ENCODE measurements around the gene PTPRS.
A peak's percentile ranks its signal among the peaks of the same experiment; 100 is the strongest.

The PTPRS gene

DNA sequence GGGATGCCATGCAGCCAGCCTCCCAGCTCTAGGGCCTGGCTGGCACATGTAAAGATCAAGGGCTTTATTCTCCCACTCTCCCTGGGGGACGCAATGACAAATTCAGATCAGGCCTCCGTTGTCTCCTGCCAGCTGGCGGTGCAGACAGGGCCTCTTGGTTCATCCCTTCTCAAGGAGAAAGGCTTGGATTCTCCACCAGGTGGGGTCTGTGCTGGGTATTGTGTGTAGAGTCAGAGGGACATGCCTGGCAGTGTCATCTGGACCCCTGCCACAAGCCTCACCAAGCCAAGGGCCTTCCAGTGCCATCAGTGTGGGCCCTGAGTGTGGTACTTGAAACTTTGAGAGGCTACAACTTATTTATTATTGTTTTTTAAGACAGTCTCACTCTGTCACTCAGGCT is 8.4 kb upstream of the PTPRS start:
- no peak for DNase-seq (ENCODE audit: low spot score)
- CTCF ChIA-PET: interaction anchor here (0.6 kb wide), 2 partner anchors 22 to 158 kb away, joined by 3 to 4 read pairs; no protein-coding TSS in a partner anchor
- H3K27ac ChIP-seq: no peak overlapping the region
- POLR2A ChIA-PET (ENCODE audit: low non-redundant PET): interaction anchor here (0.6 kb wide), 1 partner anchor 155 kb away, joined by 4 read pairs; no protein-coding TSS in a partner anchor
- TF ChIP-seq, protein P1, sequence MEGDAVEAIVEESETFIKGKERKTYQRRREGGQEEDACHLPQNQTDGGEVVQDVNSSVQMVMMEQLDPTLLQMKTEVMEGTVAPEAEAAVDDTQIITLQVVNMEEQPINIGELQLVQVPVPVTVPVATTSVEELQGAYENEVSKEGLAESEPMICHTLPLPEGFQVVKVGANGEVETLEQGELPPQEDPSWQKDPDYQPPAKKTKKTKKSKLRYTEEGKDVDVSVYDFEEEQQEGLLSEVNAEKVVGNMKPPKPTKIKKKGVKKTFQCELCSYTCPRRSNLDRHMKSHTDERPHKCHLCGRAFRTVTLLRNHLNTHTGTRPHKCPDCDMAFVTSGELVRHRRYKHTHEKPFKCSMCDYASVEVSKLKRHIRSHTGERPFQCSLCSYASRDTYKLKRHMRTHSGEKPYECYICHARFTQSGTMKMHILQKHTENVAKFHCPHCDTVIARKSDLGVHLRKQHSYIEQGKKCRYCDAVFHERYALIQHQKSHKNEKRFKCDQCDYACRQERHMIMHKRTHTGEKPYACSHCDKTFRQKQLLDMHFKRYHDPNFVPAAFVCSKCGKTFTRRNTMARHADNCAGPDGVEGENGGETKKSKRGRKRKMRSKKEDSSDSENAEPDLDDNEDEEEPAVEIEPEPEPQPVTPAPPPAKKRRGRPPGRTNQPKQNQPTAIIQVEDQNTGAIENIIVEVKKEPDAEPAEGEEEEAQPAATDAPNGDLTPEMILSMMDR (conservative IDR thresholded peaks at IDR 0.05; ENCODE audit: low read depth): no peak

DNA sequence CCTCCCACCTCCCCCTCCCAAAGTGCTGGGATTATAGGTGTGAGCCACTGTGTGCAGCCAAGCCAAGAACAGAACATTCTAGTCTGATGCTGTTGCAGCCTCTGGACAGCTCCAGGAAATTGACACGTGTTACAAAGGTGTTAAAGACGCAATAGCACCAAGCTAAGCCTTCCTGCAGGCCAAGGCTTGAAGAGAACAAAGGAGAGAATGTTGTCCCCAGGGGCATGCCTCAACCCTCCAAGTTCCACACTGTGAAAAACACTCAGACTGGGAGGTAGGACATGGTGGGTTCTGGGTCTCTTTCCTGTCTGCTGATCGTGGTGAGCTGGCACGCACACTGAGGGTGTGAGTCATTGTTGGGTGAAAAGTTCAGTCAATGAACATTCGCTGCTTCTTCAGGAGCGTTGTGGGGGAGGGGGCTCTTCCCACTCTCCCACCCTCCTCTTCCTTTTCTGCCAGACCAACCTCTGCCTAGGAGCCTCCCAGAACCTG is 5.3 kb upstream of the PTPRS start:
- H3K27ac ChIP-seq: no peak overlapping the region
- peak; percentile 36 for DNase-seq (ENCODE audit: low spot score)
- CTCF ChIA-PET: interaction anchor here (1.0 kb wide), 1 partner anchor 297 kb away, joined by 5 read pairs; no protein-coding TSS in a partner anchor
- TF ChIP-seq, protein P1 (conservative IDR thresholded peaks at IDR 0.05; ENCODE audit: low read depth): no peak
- POLR2A ChIA-PET (ENCODE audit: low non-redundant PET): no interaction called here

DNA sequence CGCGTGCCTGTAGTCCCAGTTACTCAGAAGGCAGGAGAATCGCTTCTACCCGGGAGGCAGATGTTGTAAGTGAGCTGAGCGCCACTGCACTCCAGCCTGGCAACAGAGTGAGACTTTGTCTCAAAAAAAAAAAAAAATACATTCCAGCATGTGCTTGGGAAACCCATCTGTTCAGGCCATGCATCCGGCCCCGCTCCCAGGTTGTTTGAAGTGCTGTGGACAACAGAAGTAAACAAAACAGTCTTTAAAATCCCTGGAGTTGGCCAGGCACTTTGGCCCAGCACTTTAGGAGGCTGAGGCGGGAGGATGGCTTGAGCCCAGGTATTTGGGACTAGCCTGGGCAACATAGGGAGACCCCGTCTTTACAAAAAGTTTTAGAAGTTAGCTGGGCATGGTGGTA is 3.2 kb upstream of the PTPRS start:
- H3K27ac ChIP-seq: no peak overlapping the region
- ChIA-PET CTCF (interaction anchor here (0.6 kb wide), 1 partner anchor 767 kb away, joined by 4 read pairs; no protein-coding TSS in a partner anchor), POLR2A (ENCODE audit: low non-redundant PET) (no interaction called here)
- DNase-seq (ENCODE audit: low spot score): no peak
- TF ChIP-seq, protein P1 (conservative IDR thresholded peaks at IDR 0.05; ENCODE audit: low read depth): no peak

DNA sequence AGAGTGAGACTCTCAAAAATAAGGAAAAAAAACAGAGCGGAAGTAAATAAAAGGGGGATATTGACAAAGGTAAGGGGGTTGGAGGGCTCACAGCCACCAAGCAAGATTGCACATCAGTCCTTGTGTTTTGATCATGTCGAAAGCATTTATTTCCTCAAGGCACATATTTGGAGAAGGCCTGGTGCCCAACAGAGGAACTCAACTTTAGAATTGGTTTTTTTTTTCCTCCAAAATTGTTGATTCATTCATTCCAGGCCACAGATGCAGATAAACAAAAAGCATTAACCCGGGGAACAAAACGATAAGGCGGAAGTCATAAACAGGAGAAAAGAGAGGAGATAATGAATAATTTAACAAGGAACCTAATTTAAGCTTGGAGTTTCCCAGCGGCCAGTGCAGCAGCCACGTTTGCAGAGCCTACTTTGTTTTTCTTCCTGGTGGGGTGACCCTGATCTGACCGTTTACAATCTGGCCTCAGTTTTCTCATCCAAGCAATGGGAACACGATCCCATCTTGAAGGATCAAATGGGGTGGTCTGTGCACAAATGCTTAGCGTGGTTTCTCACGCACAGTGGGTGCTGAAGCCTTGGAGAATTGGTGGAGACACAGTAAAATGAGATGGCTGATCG is 2.1 kb upstream of the PTPRS start:
- ChIA-PET CTCF (interaction anchor here (0.6 kb wide), 1 partner anchor 295 kb away, joined by 3 read pairs; no protein-coding TSS in a partner anchor), POLR2A (ENCODE audit: low non-redundant PET) (interaction anchor here (0.6 kb wide), 1 partner anchor 194 kb away, joined by 4 read pairs; no protein-coding TSS in a partner anchor)
- TF ChIP-seq, protein P1 (conservative IDR thresholded peaks at IDR 0.05; ENCODE audit: low read depth): no peak
- H3K27ac ChIP-seq: no peak overlapping the region
- no peak for DNase-seq (ENCODE audit: low spot score)

DNA sequence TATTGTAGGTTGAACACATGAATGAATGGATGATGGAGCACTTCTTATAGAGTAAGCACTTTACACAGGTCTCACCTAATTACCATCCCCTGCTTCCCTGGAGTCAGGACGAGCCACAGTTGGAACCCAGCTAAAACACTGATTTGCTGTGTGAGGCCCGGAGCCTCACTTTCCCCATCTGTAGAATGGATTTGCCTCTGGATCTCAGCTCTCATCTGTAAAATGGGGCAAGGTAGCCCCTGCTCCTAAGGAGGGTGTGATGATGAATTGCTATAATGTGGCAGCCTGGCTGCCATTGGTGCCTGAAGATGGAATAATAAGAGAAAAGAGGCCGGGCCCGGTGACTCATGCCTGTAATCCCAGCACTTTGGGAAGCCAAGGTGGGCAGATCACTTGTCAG is 1.4 kb upstream of the PTPRS start:
- TF ChIP-seq, protein P1 (conservative IDR thresholded peaks at IDR 0.05; ENCODE audit: low read depth): no peak
- CTCF ChIA-PET: interaction anchor here (0.5 to 0.6 kb wide), 2 partner anchors 294 to 532 kb away, joined by 3 read pairs; no protein-coding TSS in a partner anchor
- POLR2A ChIA-PET (ENCODE audit: low non-redundant PET): no interaction called here

DNA sequence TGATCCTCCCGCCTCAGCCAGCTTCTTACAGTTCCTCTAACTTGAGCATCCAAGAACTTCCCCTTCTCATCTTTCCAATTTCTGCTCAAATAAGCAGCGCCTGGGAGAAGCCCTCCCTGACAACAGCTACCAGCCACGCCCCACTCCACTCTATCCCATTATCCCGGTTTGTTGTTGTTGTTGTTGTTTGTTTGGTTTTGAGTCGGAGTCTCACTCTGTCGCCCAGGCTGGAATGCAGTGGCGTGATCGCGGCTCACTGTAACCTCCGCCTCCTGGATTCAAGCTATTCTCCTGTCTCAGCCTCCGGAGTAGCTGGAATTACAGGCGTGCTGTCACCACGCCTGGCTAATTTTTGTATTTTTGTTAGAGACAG is 822 bp upstream of the PTPRS start:
- no peak overlapping the region for H3K27ac ChIP-seq
- ChIA-PET POLR2A (ENCODE audit: low non-redundant PET) (no interaction called here), CTCF (interaction anchor here (0.5 to 0.8 kb wide), 2 partner anchors 294 to 532 kb away, joined by 3 read pairs; no protein-coding TSS in a partner anchor)
- TF ChIP-seq, protein P1 (conservative IDR thresholded peaks at IDR 0.05; ENCODE audit: low read depth): no peak
- DNase-seq (ENCODE audit: low spot score): no peak

More for the DNA sequence above, 1.4 kb upstream of the PTPRS start:
- no peak for DNase-seq (ENCODE audit: low spot score)
- H3K27ac ChIP-seq: no peak overlapping the region
